Psoas muscle (tissue), 8 donors: ENCODE measurements around the gene DAP. TPM values are rescaled to one million over a fixed set of nuclear protein-coding genes. Genes with fewer than 3 reads are reported as not detected.
A peak's percentile ranks its signal among the peaks of the same experiment; 100 is the strongest.

Experiments
- ATAC-seq, 4 donors: fragments of 200-7000 bp; cut with Tn5 transposase; one replicate each; pipeline ENCODE4 v1.9.1; 2020; ENCODE audit warnings: moderate library complexity in 3 of 4, mild to moderate bottlenecking in 2 of 4
- DNase-seq, 2 donors: peaks; one replicate each; pipeline ENCODE4 v3.0.0-alpha.2; 2020
- H3K27ac ChIP-seq: fragments of 200-600 bp; one replicate; pipeline ENCODE4 v1.8.0; 2022
- H3K27me3 ChIP-seq, 3 donors: fragments of 200-600 bp in 1 of 3; one replicate each; pipeline versions ENCODE4 v1.6.1 to v1.8.0; 2013 to 2022; ENCODE audit warnings: low read length in 2 of 3, mild to moderate bottlenecking in 2 of 3, moderate library complexity in 1 of 3; ENCODE audit not compliant: insufficient read depth in 3 of 3
- H3K36me3 ChIP-seq, 2 donors: fragments of 200-600 bp in 1 of 2; one replicate each; pipeline versions ENCODE4 v1.6.1 to v1.8.0; 2013 to 2022; ENCODE audit warnings: low read depth in 1 of 2, mild to moderate bottlenecking in 1 of 2, moderate library complexity in 1 of 2; ENCODE audit not compliant: insufficient read depth in 1 of 2
- H3K4me1 ChIP-seq: fragments of 200-600 bp; one replicate; pipeline ENCODE4 v1.8.0; 2022
- H3K4me3 ChIP-seq: fragments of 200-600 bp; one replicate; pipeline ENCODE4 v1.8.0; 2022; ENCODE audit warnings: mild to moderate bottlenecking
- H3K9me3 ChIP-seq: fragments of 200-600 bp; one replicate; pipeline ENCODE4 v1.8.0; 2022
- WGBS, 3 donors: extraction: QIAGEN DNeasy Blood & Tissue Kit; methylation state at CpG; one replicate each; pipeline versions ENCODE4 v1.1.6 to v1.1.7; 2013; 5-methylcytosine and 5-hydroxymethylcytosine counted together
- intact Hi-C, 2 donors: fragments of 100-400 bp; cut with DNase I; formaldehyde crosslinking; loops; one replicate each; pipeline versions ENCODE4 v1.11.0 to v1.14.2; 2022
- polyA plus RNA-seq, 3 donors: library from polyadenylated mRNA; stranded (reverse); fragments of 200-250 nt; gene quantifications; one replicate each; pipeline ENCODE4 v1.2.3, GENCODE V29; 2013
- total RNA-seq, 4 donors: library from RNA; stranded (reverse); fragmentation: NEBNext Ultra II Directional in 2 of 4; extraction: Animal tissue kit (Norgen Biotek cat#: 25700) in 2 of 4; gene quantifications; one replicate each; pipeline versions ENCODE4 v1.2.1 to v1.2.4, GENCODE V29; 2021 to 2023
- TF ChIP-seq, protein P1 (sequence below): fragments of 200-600 bp; IDR thresholded peaks from one replicate; pipeline ENCODE4 v1.8.0; 2022; ENCODE audit warnings: antibody characterized with exemption
- donor health status: healthy with polysubstance abuse.
- donor health status: DM: no; HTN: no; CAD: no; lungs with moderate emphysema.
- donor health status: Bipolar disorder and iron deficiency.
- donor health status: healthy.
- donor health status: DM: yes; HTN: yes; CAD: no.
- donor health status: DM: no; HTN: no; CAD: no.
- donor health status: DM: no; HTN: no; CAD: no.
- donor health status: DM: yes; HTN: yes; CAD: no.

The DAP gene
- total and polyA plus RNA-seq, 7 donors, result 3.6 to 8.1 (median 5.1) TPM

DNA sequence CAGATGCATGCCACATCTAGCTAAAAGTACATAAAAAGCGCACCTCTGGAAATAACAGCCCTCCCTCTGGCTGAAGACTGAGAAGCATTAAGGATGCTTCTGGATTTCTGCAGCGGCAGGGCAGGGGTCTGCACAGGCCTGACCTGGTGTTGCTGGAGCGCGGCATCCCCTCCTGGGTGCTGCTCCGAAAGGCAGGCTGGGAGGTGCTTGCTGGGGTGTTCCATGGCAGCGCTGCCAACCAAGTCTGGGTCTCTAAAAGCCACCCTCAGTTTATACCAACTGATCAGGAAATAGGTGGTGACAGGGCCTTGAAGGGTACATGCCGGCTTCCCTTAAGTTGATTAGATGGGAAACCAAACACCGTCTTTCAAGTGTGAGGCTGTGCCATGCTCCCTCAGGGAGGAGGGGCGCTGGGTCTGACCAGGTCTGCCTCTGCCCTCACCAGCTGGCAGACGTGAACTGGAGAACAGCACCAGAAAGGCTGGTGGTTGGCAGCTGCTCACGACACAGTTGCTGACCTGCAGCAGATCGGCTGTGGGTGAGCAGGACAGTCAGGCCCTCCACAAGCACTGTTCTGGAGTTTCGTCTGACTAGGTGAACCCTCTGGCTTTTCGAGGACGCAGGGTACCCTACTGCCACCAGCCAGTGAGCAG lies 81.6 kb downstream of the DAP start:
- Histone ChIP-seq H3K27ac (no peak overlapping the region), H3K4me1 (no peaks in the 10 kb centered on the region), H3K9me3 (no peaks in the 10 kb centered on the region), H3K27me3 (no peaks in the 10 kb centered on the region), H3K36me3 (peaks cover 0 to 3% of the 10 kb centered on the region in 2 donors), H3K4me3 (no peak overlapping the region)
- ATAC-seq, result peak in 2 of 4 donors; percentile 36 to 61
- 65 to 74% (median 69%) methylated on average over 15 of the region's 15 CpGs for WGBS, 3 donors
- no peak for DNase-seq
- intact Hi-C loops, result no loop called here
- TF ChIP-seq, protein P1, sequence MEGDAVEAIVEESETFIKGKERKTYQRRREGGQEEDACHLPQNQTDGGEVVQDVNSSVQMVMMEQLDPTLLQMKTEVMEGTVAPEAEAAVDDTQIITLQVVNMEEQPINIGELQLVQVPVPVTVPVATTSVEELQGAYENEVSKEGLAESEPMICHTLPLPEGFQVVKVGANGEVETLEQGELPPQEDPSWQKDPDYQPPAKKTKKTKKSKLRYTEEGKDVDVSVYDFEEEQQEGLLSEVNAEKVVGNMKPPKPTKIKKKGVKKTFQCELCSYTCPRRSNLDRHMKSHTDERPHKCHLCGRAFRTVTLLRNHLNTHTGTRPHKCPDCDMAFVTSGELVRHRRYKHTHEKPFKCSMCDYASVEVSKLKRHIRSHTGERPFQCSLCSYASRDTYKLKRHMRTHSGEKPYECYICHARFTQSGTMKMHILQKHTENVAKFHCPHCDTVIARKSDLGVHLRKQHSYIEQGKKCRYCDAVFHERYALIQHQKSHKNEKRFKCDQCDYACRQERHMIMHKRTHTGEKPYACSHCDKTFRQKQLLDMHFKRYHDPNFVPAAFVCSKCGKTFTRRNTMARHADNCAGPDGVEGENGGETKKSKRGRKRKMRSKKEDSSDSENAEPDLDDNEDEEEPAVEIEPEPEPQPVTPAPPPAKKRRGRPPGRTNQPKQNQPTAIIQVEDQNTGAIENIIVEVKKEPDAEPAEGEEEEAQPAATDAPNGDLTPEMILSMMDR, result no peak

DNA sequence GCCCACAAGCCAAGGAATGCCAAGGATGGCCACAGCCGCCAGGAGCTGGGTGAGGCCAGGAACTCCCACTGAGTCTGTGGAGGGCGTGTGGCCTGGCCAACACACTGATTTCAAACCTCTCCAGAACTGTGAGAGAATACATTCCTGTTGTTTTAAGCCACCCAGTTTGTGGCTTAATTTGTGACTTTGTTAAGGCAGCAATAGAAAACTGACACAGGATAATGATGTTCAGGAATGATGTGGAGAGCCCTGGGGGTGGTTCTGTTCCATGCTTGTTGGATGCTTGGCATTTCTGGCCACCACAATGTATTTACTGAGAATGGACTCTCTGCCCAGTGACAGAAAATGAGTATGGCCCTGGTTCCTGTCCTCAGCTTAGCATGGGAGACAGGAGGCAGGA lies 82.8 kb downstream of the DAP start:
- Histone ChIP-seq H3K4me1 (no peaks in the 10 kb centered on the region), H3K9me3 (no peaks in the 10 kb centered on the region), H3K27me3 (no peaks in the 10 kb centered on the region), H3K27ac (no peak overlapping the region), H3K4me3 (no peak overlapping the region), H3K36me3 (peaks cover 0 to 3% of the 10 kb centered on the region in 2 donors)
- intact Hi-C loops, result no loop called here
- ATAC-seq (no peak), DNase-seq (no peak)
- WGBS, 3 donors, result 72 to 84% (median 83%) methylated on average over 2 of the region's 2 CpGs
- TF ChIP-seq, protein P1, result no peak

DNA sequence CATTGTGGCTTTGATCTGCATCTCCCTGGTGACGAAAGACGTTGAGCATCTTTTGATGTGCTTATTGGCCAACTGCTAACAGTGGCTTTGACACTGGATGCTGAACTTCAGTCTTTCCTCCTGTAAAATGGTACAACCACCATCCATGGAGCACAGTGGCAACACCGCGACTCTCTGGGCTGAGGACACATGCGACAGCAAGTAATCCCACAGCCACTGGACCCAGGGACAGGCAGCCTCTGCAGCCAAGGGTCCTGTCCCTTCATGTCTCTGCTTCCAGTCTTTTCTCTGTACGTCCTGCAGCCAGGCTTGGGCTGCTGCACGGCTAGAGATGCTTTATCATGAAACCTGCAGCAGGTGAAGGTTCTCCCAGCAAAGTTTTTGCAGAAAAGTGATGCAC lies 83.5 kb downstream of the DAP start:
- intact Hi-C loops, result no loop called here
- Histone ChIP-seq H3K9me3 (no peaks in the 10 kb centered on the region), H3K27ac (no peak overlapping the region), H3K4me3 (no peak overlapping the region), H3K4me1 (no peaks in the 10 kb centered on the region), H3K27me3 (no peaks in the 10 kb centered on the region), H3K36me3 (peaks cover 0 to 3% of the 10 kb centered on the region in 2 donors)
- TF ChIP-seq, protein P1, result no peak
- DNase-seq (no peak), ATAC-seq (no peak)
- WGBS, 3 donors, result 92 to 96% (median 95%) methylated on average over 7 of the region's 7 CpGs

DNA sequence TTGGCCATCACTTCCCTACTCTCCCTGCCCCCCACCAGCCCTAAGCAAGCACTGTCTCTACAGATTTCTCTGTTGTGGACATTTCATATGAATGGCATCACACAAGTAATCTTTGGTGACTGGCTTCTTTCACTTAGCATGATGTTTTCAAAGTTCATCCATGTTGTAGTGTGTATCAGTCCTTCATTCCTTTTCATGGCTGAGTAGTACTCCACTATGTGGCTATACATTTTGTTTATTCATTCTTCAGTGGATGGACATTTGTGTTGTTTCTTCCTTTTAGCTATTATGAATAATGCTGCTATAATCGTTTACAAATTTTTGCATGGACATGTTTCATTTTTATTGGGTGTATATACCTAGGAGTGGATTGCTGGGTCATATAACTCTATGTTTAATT lies 84.1 kb downstream of the DAP start:
- peaks cover 0 to 3% of the 10 kb centered on the region in 2 donors for H3K36me3 ChIP-seq

More for the DNA sequence above, 84.1 kb downstream of the DAP start:
- TF ChIP-seq, protein P1, result no peak
- Histone ChIP-seq H3K27ac (no peak overlapping the region), H3K9me3 (no peaks in the 10 kb centered on the region), H3K4me1 (no peaks in the 10 kb centered on the region), H3K27me3 (no peaks in the 10 kb centered on the region), H3K4me3 (no peak overlapping the region)
- intact Hi-C loops, result no loop called here
- WGBS, 3 donors, result 96 to 100% (median 98%) methylated on average over 1 of the region's 1 CpG
- no peak for DNase-seq
- ATAC-seq, result no peak
